AG04450 (cell line): Measurements from ENCODE around the gene PRKCZ. TPM values are rescaled to one million over a fixed set of nuclear protein-coding genes. Genes with fewer than 3 reads are reported as not detected.

Source experiments
- CTCF ChIA-PET: fragments of 300-600, 350-600 bp; formaldehyde crosslinking; extraction: SDS; loops from one replicate; lab custom pipeline; 2022; ENCODE audit warnings: antibody characterized with exemption, inconsistent platforms; lab: Charles Lee
- POLR2A ChIA-PET: fragments of 350-600 bp; formaldehyde crosslinking; extraction: SDS; loops from one replicate; lab custom pipeline; 2021; ENCODE audit warnings: antibody characterized with exemption, inconsistent platforms; lab: Yijun Ruan, JAX
- DNase-seq: peaks from one replicate; pipeline ENCODE4 v3.0.0-alpha.2; 2011; ENCODE audit warnings: low read depth, low spot score
- H3K27ac ChIP-seq: one replicate; pipeline ENCODE4 v1.5.1; 2012; ENCODE audit warnings: low read depth, low read length, control low read depth
- H3K27me3 ChIP-seq: one replicate; pipeline ENCODE4 v1.6.0; 2012; ENCODE audit warnings: low read length; ENCODE audit not compliant: control insufficient read depth, insufficient read depth
- H3K4me3 ChIP-seq: 2 replicates; pipeline ENCODE4 v1.5.1; 2011; ENCODE audit warnings: mild to moderate bottlenecking, low read depth, low read length, control low read depth
- H3K9me3 ChIP-seq: 2 replicates; pipeline ENCODE4 v1.5.1; 2012; ENCODE audit warnings: low read length; ENCODE audit not compliant: control insufficient read depth, insufficient read depth
- CTCF ChIP-seq: IDR thresholded peaks from 2 replicates; pipeline ENCODE4 v1.5.1; 2011; ENCODE audit warnings: low read depth, low read length, control low read depth, inconsistent platforms
- polyA plus RNA-seq: library from polyadenylated mRNA; depleted of rRNA; stranded (reverse); fragments of >200 nt; gene quantifications from 2 replicates; pipeline ENCODE4 v1.2.3, GENCODE V29; 2011

PRKCZ gene
- polyA plus RNA-seq, 1 experiment: 3.0 TPM

DNA sequence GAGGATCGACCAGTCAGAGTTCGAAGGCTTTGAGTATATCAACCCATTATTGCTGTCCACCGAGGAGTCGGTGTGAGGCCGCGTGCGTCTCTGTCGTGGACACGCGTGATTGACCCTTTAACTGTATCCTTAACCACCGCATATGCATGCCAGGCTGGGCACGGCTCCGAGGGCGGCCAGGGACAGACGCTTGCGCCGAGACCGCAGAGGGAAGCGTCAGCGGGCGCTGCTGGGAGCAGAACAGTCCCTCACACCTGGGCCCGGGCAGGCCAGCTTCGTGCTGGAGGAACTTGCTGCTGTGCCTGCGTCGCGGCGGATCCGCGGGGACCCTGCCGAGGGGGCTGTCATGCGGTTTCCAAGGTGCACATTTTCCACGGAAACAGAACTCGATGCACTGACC lies 134.7 kb downstream of the PRKCZ start:
- H3K9me3 ChIP-seq: peaks cover 9% of the 10 kb centered on the region
- no peak for TF ChIP-seq CTCF
- no peak for DNase-seq
- H3K27me3 ChIP-seq: no peaks in the 10 kb centered on the region
- ChIA-PET CTCF (interaction anchor here (2.0 kb wide), 1 partner anchor 11 kb away, joined by 12 read pairs; no protein-coding TSS in a partner anchor), POLR2A (no interaction called here)
- H3K27ac ChIP-seq: no peak overlapping the region
- H3K4me3 ChIP-seq: no peak overlapping the region

GRCh38 chr1:2185880-2186855 lies 136.0 kb downstream of the PRKCZ start:
- no peak for TF ChIP-seq CTCF
- Histone ChIP-seq H3K4me3 (no peak overlapping the region), H3K27me3 (no peaks in the 10 kb centered on the region), H3K27ac (no peak overlapping the region), H3K9me3 (no peaks in the 10 kb centered on the region; the same call in 1 of the 2 replicates)
- POLR2A ChIA-PET: no interaction called here
- no peak for DNase-seq
- CTCF ChIA-PET: interaction anchor here (2.0 kb wide), 1 partner anchor 12 kb away, joined by 12 read pairs; no protein-coding TSS in a partner anchor

GRCh38 chr1:2186901-2187300 lies 136.7 kb downstream of the PRKCZ start:
- TF ChIP-seq CTCF: no peak
- ChIA-PET CTCF (no interaction called here), POLR2A (no interaction called here)
- Histone ChIP-seq H3K9me3 (no peaks in the 10 kb centered on the region; the same call in 1 of the 2 replicates), H3K4me3 (no peak overlapping the region), H3K27me3 (no peaks in the 10 kb centered on the region), H3K27ac (no peak overlapping the region)
- DNase-seq: no peak

DNA sequence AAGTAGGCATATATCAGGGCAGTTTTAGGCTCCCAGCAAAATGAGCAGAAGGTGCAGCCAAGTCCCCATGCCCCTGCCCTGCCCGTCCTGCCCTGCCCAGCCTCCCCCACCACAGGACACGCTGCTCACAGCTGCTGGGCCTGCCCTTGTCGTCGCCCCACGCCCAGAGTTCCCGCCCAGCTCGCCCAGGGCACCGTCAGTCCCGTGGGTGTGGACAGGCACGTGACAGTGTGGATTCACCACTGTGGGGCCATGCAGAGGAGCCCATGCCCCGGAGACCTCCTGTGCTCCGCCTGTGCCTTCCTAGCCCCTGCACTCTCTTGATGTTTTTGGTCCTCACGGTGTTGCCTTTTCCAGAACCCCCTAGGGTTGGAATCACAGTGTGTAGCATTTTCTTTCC lies 137.4 kb downstream of the PRKCZ start:
- Histone ChIP-seq H3K9me3 (no peaks in the 10 kb centered on the region; the same call in 1 of the 2 replicates), H3K4me3 (no peak overlapping the region), H3K27ac (no peak overlapping the region), H3K27me3 (no peaks in the 10 kb centered on the region)
- no peak for TF ChIP-seq CTCF
- POLR2A ChIA-PET: no interaction called here
- no peak for DNase-seq
- CTCF ChIA-PET: interaction anchor here (1.2 to 2.2 kb wide), 2 partner anchors 13 to 194 kb away, joined by 3 to 14 read pairs; no protein-coding TSS in a partner anchor

DNA sequence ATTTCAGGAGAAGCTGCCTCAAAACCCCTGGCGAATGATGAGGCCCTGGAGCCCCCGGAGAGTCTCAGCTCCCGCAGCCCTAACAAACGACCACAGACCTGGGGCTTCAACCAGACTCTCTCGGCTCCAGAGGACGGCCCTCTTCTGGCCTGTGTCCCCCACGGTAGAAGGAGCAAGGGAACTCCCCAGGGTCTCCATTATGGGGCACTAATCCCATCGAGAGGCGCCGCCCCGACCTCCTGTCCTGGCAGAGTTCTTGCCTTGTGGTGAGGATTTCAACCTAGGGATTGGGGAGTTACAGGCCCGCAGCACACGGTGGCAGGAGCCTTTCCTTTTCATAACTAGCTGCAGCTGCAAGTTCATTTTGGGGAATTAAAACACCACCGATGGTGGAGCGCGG lies 138.1 kb downstream of the PRKCZ start:
- Histone ChIP-seq H3K27ac (no peak overlapping the region), H3K27me3 (no peaks in the 10 kb centered on the region), H3K4me3 (no peak overlapping the region), H3K9me3 (no peaks in the 10 kb centered on the region; the same call in 1 of the 2 replicates)
- TF ChIP-seq CTCF: no peak
- CTCF ChIA-PET: interaction anchor here (1.2 to 2.2 kb wide), 2 partner anchors 14 to 193 kb away, joined by 3 to 14 read pairs; no protein-coding TSS in a partner anchor
- POLR2A ChIA-PET: interaction anchor here (1.4 to 1.5 kb wide), 2 partner anchors 11 to 39 kb away, joined by 9 read pairs; no protein-coding TSS in a partner anchor
- DNase-seq: no peak
